Measurements from ENCODE around the gene STXBP6.

STXBP6 gene

GRCh38 chr14:24889843-24890242 lies 160.1 kb downstream of the STXBP6 start:
- Histone ChIP-seq H3K4me1 (ENCODE audit: control insufficient read depth, low read depth, low read length) (no peaks in the 10 kb centered on the region), H3K27me3 (ENCODE audit: control insufficient read depth, insufficient read depth, low read length) (no peaks in the 10 kb centered on the region), H3K4me3 (ENCODE audit: low read length) (no peak overlapping the region), H3K27ac (ENCODE audit: low read length) (no peak overlapping the region), H3K9me3 (ENCODE audit: control insufficient read depth, low read depth, low read length) (no peaks in the 10 kb centered on the region), H3K36me3 (ENCODE audit: control insufficient read depth, low read depth, low read length) (no peaks in the 10 kb centered on the region), H3K9ac (ENCODE audit: low read length) (no peak overlapping the region)

DNA sequence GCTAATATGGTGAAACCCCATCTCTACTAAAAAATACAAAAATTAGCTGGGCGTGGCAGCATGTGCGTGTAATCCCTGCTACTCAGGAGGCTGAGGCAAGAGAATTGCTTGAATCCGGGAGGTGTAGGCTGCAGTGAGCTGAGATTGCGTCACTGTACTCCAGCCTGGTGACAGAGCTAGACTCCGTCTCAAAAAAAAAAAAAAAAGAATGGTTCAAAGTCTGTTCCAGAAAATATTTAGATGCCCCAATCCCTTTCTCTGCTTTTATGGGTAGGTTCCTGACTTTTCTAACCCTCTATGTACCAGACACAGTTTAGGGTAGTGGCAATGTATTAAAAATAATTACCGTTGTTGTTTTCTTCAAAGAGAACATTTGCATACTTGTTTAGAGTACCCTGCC lies 161.4 kb downstream of the STXBP6 start:
- no peaks in the 10 kb centered on the region for H3K27me3 ChIP-seq (ENCODE audit: control insufficient read depth, insufficient read depth, low read length)
- no peaks in the 10 kb centered on the region for H3K4me1 ChIP-seq (ENCODE audit: control insufficient read depth, low read depth, low read length)
- H3K4me3 ChIP-seq (ENCODE audit: low read length): no peak overlapping the region
- no peak overlapping the region for H3K9ac ChIP-seq (ENCODE audit: low read length)
- no peak overlapping the region for H3K27ac ChIP-seq (ENCODE audit: low read length)
- H3K9me3 ChIP-seq (ENCODE audit: control insufficient read depth, low read depth, low read length): no peaks in the 10 kb centered on the region
- H3K36me3 ChIP-seq (ENCODE audit: control insufficient read depth, low read depth, low read length): no peaks in the 10 kb centered on the region

DNA sequence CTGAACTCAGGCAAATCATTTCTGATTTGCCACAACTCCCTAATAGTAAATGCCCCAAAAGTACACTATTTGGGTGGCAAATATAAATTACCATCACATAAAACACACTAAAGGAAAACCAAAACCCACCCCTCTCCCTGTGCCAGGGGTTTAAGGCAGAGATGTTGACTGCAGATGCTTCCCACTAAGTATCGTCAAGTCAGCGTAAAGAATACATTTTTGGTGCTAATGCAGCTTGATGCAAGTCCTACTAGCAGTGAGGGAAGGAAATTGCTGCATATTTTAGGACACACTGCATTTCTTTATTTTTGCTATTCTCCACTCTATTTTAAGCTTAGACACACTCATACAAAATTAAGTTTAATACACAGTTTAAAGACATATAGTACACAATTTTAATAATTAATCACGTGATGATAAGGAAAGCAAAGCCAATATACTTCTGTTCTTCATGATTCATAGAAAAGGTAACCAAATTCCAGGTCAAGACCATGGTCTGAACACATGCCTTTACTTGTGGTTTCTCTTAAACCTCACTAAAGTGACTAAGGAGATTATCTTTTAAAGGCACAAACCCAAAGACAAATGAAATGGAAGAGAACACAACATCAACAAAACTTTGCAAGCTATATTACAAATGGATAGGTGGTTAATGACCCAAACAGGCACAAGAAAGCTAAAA lies 162.2 kb downstream of the STXBP6 start:
- H3K9me3 ChIP-seq (ENCODE audit: control insufficient read depth, low read depth, low read length): no peaks in the 10 kb centered on the region
- H3K27me3 ChIP-seq (ENCODE audit: control insufficient read depth, insufficient read depth, low read length): no peaks in the 10 kb centered on the region
- H3K27ac ChIP-seq (ENCODE audit: low read length): no peak overlapping the region
- no peaks in the 10 kb centered on the region for H3K36me3 ChIP-seq (ENCODE audit: control insufficient read depth, low read depth, low read length)
- no peak overlapping the region for H3K4me3 ChIP-seq (ENCODE audit: low read length)
- H3K4me1 ChIP-seq (ENCODE audit: control insufficient read depth, low read depth, low read length): no peaks in the 10 kb centered on the region
- no peak overlapping the region for H3K9ac ChIP-seq (ENCODE audit: low read length)

DNA sequence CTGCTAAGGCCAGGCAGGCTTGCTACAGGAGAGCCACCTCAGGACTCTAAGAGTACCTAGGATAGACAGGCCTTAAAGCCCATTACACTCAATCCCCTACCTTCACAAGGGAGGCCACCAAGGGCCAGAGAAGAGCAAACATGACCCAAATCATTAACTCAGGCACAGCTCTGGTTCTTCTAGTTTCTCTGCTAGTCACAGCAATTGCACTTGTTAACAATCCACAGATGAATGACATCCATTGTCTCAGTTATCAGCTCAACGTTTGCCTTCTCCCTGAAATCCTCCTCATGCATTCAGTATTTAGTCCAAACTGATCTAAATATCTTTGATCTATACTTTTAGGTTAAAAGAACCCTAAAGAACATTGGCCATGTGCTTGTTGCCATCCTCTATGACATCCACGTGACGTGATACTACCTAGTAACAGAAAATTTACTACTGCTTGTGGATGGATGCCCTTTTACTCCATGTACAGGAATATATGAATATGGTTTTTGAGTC lies 164.5 kb downstream of the STXBP6 start:
- no peak overlapping the region for H3K9ac ChIP-seq (ENCODE audit: low read length)
- no peaks in the 10 kb centered on the region for H3K36me3 ChIP-seq (ENCODE audit: control insufficient read depth, low read depth, low read length)
- no peak overlapping the region for H3K27ac ChIP-seq (ENCODE audit: low read length)
- no peaks in the 10 kb centered on the region for H3K9me3 ChIP-seq (ENCODE audit: control insufficient read depth, low read depth, low read length)
- H3K4me3 ChIP-seq (ENCODE audit: low read length): no peak overlapping the region
- H3K4me1 ChIP-seq (ENCODE audit: control insufficient read depth, low read depth, low read length): no peaks in the 10 kb centered on the region
- H3K27me3 ChIP-seq (ENCODE audit: control insufficient read depth, insufficient read depth, low read length): no peaks in the 10 kb centered on the region

GRCh38 chr14:24883576-24883975 lies 166.4 kb downstream of the STXBP6 start:
- H3K9me3 ChIP-seq (ENCODE audit: control insufficient read depth, low read depth, low read length): no peaks in the 10 kb centered on the region
- H3K9ac ChIP-seq (ENCODE audit: low read length): no peak overlapping the region
- no peak overlapping the region for H3K27ac ChIP-seq (ENCODE audit: low read length)

DNA sequence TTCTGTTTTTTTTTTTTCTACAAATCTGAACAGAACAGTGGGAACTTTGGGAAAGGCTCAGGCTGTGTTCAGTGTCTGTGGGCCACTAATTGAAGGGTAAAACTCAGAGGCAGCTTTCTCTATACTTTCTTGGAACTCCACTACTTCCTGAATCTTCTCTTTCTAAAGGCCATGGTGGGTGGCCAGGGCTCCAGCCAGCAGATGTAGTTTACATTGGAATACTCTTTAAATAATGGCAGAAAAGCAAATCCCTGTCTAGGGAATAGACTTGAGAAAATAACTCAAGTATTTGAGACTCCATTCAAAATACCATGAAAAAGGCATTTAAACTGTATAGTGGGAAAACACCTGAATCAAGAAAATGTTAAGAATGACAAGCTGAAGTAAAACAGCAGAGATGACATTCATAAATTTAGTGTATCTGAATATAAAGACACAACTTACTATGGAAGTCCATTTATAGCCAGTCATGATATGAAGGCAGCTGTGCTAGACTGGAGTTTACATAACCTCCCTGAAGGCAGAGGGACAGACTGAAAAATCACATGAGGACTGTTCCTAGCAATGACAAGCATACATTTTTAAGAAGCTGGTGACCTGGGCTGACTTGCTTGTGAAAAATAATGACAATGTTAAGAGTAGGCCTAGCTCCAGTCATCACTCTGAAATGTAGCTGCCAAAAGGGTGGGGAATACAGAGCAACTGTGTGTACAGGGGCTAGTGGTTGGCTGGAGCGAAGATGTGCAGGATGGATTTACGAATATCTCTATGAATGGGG lies 168.6 kb downstream of the STXBP6 start:
- H3K9ac ChIP-seq (ENCODE audit: low read length): no peak overlapping the region
- no peaks in the 10 kb centered on the region for H3K9me3 ChIP-seq (ENCODE audit: control insufficient read depth, low read depth, low read length)
- no peaks in the 10 kb centered on the region for H3K4me1 ChIP-seq (ENCODE audit: control insufficient read depth, low read depth, low read length)
- no peak overlapping the region for H3K4me3 ChIP-seq (ENCODE audit: low read length)
- H3K27ac ChIP-seq (ENCODE audit: low read length): no peak overlapping the region
- no peaks in the 10 kb centered on the region for H3K27me3 ChIP-seq (ENCODE audit: control insufficient read depth, insufficient read depth, low read length)
- H3K36me3 ChIP-seq (ENCODE audit: control insufficient read depth, low read depth, low read length): no peaks in the 10 kb centered on the region

More at GRCh38 chr14:24883576-24883975, 166.4 kb downstream of the STXBP6 start:
- H3K36me3 ChIP-seq (ENCODE audit: control insufficient read depth, low read depth, low read length): no peaks in the 10 kb centered on the region
- no peaks in the 10 kb centered on the region for H3K4me1 ChIP-seq (ENCODE audit: control insufficient read depth, low read depth, low read length)
- H3K4me3 ChIP-seq (ENCODE audit: low read length): no peak overlapping the region
- H3K27me3 ChIP-seq (ENCODE audit: control insufficient read depth, insufficient read depth, low read length): no peaks in the 10 kb centered on the region

DNA sequence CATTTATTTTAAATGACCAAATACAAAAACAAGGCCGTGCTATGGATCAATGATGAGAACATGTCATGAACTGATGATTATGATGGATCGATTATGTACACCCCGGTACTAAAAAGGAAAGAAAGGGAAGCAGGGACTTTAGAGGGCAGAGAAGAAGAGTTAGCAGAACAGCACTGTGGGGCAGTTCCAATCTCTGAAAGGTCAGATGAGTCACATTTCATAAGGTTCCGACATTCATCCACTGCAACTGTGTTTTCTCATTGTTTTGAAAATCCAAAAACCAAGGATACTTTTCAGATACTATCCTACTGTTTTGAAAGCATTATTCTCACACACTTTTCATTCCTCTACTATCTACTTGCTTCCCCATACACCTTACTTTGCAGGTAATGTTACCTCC lies 169.3 kb downstream of the STXBP6 start:
- Histone ChIP-seq H3K4me1 (ENCODE audit: control insufficient read depth, low read depth, low read length) (no peaks in the 10 kb centered on the region), H3K27ac (ENCODE audit: low read length) (no peak overlapping the region), H3K9ac (ENCODE audit: low read length) (no peak overlapping the region), H3K27me3 (ENCODE audit: control insufficient read depth, insufficient read depth, low read length) (no peaks in the 10 kb centered on the region), H3K4me3 (ENCODE audit: low read length) (no peak overlapping the region), H3K9me3 (ENCODE audit: control insufficient read depth, low read depth, low read length) (no peaks in the 10 kb centered on the region), H3K36me3 (ENCODE audit: control insufficient read depth, low read depth, low read length) (no peaks in the 10 kb centered on the region)

DNA sequence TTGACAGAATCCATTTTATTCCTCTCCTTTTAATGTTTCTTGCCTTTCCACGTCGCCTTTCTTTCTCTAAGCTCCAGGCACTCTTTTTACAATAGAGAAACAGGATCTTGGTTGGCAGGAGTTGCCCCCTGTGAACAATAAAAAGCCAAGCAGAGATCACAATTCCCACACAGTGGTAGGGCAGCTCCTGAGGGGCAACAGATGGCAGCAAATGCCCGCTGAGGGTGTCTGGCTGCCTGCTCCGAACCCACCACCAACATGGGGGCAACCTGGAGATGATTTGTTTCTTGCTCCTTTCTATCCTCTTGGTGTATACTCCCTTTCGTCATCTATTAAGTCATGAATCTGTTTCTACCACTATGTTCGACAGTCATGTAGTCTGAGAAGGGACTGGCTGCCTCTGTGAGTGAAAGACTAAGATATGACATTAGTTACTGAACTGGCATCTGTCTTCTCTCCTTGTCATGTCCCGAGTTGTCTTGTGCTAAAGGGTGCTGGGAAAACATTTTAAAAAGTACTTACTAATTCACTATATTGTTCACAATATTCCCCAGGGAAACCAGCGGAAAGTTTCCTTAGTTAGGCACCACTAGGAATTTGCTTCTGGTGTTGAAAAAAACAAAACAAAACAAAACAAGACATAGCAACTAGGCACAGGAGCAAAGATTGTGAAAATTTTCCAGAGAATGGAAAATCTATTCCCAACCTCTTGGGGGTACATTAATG lies 170.1 kb downstream of the STXBP6 start:
- Histone ChIP-seq H3K27ac (ENCODE audit: low read length) (no peak overlapping the region), H3K4me3 (ENCODE audit: low read length) (no peak overlapping the region), H3K9me3 (ENCODE audit: control insufficient read depth, low read depth, low read length) (no peaks in the 10 kb centered on the region), H3K27me3 (ENCODE audit: control insufficient read depth, insufficient read depth, low read length) (no peaks in the 10 kb centered on the region), H3K4me1 (ENCODE audit: control insufficient read depth, low read depth, low read length) (no peaks in the 10 kb centered on the region), H3K36me3 (ENCODE audit: control insufficient read depth, low read depth, low read length) (no peaks in the 10 kb centered on the region), H3K9ac (ENCODE audit: low read length) (no peak overlapping the region)

DNA sequence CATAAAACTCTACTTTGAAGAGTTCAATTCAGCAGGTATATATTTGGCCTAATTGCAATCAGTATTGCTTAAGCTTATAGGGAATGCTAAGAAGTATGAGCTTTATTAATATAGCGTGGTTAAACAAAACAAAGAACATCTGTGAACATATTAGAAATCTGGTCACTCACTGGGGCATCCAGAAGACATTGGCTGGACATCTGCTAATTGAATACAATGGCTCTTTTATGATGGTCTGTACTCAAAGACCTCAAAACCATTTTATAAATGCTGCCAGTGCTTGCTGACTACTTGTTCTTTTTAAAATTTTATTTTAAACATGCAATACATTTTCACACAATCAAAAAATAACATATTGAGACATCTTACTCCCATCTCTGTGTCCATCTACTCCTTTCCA lies 173.0 kb downstream of the STXBP6 start:
- Histone ChIP-seq H3K9me3 (ENCODE audit: control insufficient read depth, low read depth, low read length) (no peaks in the 10 kb centered on the region), H3K27me3 (ENCODE audit: control insufficient read depth, insufficient read depth, low read length) (no peaks in the 10 kb centered on the region), H3K4me3 (ENCODE audit: low read length) (no peak overlapping the region)

DNA sequence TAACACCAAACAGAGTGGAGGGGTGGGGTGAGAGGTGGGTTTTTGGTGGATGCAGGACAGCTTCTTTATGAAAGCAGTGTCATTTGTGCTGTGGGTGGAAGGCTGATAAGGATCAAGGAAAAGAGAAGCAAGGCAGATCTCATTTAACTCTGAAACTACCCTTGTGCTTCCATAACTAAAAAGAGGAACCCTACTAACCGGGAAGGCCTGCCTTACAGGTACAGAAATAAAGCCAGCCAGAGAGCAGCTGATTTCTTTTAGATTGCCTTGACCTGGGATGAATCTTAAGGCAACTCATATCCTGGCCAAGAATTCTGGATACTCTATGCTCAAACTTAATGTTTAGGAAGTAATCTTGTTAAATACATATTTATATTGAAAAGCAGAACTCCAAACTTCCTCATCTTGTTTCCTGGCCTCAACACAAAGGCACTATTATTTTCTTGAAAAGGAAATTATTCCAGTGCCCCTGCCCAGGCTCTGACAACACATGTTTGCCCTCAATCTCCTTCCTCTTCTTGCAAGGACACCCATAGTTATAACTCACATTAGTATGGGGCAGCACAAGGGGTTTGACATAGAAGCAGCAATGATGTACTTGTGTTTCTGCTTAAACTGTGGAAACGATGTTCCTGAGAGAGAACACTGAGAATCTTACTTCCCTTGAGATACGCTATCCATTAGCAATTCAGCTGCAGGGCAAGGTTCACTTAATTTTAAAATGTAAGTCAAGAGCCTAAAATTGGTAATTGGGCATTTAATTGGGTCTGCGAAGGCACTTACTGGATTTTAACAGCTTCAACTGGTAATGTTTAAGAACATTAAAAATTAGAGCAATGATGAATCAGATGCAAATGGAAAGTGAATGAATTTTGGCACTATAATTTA lies 173.7 kb downstream of the STXBP6 start:
- H3K9ac ChIP-seq (ENCODE audit: low read length): no peak overlapping the region
- H3K9me3 ChIP-seq (ENCODE audit: control insufficient read depth, low read depth, low read length): no peaks in the 10 kb centered on the region
- no peaks in the 10 kb centered on the region for H3K4me1 ChIP-seq (ENCODE audit: control insufficient read depth, low read depth, low read length)
- no peaks in the 10 kb centered on the region for H3K27me3 ChIP-seq (ENCODE audit: control insufficient read depth, insufficient read depth, low read length)
- no peak overlapping the region for H3K4me3 ChIP-seq (ENCODE audit: low read length)
- H3K27ac ChIP-seq (ENCODE audit: low read length): no peak overlapping the region
- no peaks in the 10 kb centered on the region for H3K36me3 ChIP-seq (ENCODE audit: control insufficient read depth, low read depth, low read length)

More for the DNA sequence above, 173.0 kb downstream of the STXBP6 start:
- Histone ChIP-seq H3K36me3 (ENCODE audit: control insufficient read depth, low read depth, low read length) (no peaks in the 10 kb centered on the region), H3K27ac (ENCODE audit: low read length) (no peak overlapping the region), H3K9ac (ENCODE audit: low read length) (no peak overlapping the region), H3K4me1 (ENCODE audit: control insufficient read depth, low read depth, low read length) (no peaks in the 10 kb centered on the region)
